Measurements from ENCODE around the gene RPRM.
A peak's percentile ranks its signal among the peaks of the same experiment; 100 is the strongest.

GRCh38 chr2:153478289-153479261 is at the start of gene RPRM:
- TF ChIP-seq, protein P1, sequence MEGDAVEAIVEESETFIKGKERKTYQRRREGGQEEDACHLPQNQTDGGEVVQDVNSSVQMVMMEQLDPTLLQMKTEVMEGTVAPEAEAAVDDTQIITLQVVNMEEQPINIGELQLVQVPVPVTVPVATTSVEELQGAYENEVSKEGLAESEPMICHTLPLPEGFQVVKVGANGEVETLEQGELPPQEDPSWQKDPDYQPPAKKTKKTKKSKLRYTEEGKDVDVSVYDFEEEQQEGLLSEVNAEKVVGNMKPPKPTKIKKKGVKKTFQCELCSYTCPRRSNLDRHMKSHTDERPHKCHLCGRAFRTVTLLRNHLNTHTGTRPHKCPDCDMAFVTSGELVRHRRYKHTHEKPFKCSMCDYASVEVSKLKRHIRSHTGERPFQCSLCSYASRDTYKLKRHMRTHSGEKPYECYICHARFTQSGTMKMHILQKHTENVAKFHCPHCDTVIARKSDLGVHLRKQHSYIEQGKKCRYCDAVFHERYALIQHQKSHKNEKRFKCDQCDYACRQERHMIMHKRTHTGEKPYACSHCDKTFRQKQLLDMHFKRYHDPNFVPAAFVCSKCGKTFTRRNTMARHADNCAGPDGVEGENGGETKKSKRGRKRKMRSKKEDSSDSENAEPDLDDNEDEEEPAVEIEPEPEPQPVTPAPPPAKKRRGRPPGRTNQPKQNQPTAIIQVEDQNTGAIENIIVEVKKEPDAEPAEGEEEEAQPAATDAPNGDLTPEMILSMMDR (IDR thresholded peaks at IDR 0.05), result peak; percentile 48 to 87 (median 83)
- no peak for TF ChIP-seq POLR2A (IDR thresholded peaks at IDR 0.05)

Data from testis (tissue), 2 donors.